K562 (cell line): ENCODE data around the gene PBXIP1. TPM values are rescaled to one million over a fixed set of nuclear protein-coding genes. Genes with fewer than 3 reads are reported as not detected.

Experiments used
- ATAC-seq: fragments of 200-7000 bp; cut with Tn5 transposase; 3 replicates; pipeline ENCODE4 v1.9.1; 2020; ENCODE audit warnings: moderate library complexity
- BruUV-seq: library from RNA; stranded (reverse); fragments of 400-500 nt; replicated peaks from 2 replicates; lab custom pipeline; 2021; lab: Mats Ljungman, UMichigan
- CTCF ChIA-PET: fragments of 300-600 bp; formaldehyde crosslinking; extraction: SDS; loops from one replicate; lab custom pipeline; 2021; ENCODE audit warnings: low intra/inter-chr PET ratio; lab: Yijun Ruan, JAX
- POLR2A ChIA-PET: fragments of 300-600, 350-650 bp; sonication (Branson Sonifier 250); formaldehyde crosslinking; extraction: SDS; loops from one replicate; lab custom pipeline; 2021; ENCODE audit warnings: antibody characterized with exemption, inconsistent platforms; lab: Yijun Ruan, JAX
- DNase-seq, 4 experiments: peaks; one replicate each; pipeline versions ENCODE4 v3.0.0 to v3.0.0-alpha.2; 2011 to 2018; ENCODE audit warnings: low spot score in 3 of 4, mixed read lengths in 3 of 4; ENCODE audit errors: extremely low read depth in 1 of 4
- FAIRE-seq: peaks from 2 replicates; lab custom pipeline; 2011; peaks lifted over from hg19 to GRCh38; lab: Jason Lieb, UNC
- H2AFZ ChIP-seq: 2 replicates; pipeline ENCODE4 v1.6.0; 2011; ENCODE audit warnings: low read depth, low read length, control low read depth, inconsistent platforms
- H3K27ac ChIP-seq: fragments of 200-600 bp; 3 replicates; pipeline ENCODE4 v1.8.0; 2011; ENCODE audit warnings: low read depth, mild to moderate bottlenecking, control low read depth, inconsistent platforms, low read length, moderate library complexity, mixed read lengths; ENCODE audit errors: extremely low read depth
- H3K27me3 ChIP-seq, 2 experiments: fragments of 300-600 bp in 1 of 2; 2 replicates in 1 of 2; 3 replicates in 1 of 2; pipeline versions ENCODE4 v1.6.0 to v1.8.0; 2011; ENCODE audit warnings: inconsistent platforms in 2 of 2, low read length in 2 of 2, mild to moderate bottlenecking in 1 of 2, mixed read lengths in 1 of 2, moderate library complexity in 1 of 2; ENCODE audit not compliant: control insufficient read depth in 2 of 2, insufficient read depth in 2 of 2
- H3K36me3 ChIP-seq: fragments of 300-600 bp; 3 replicates; pipeline ENCODE4 v1.8.0; 2011; ENCODE audit warnings: mild to moderate bottlenecking, low read length, inconsistent platforms; ENCODE audit not compliant: control insufficient read depth, insufficient read depth
- H3K4me1 ChIP-seq, 2 experiments: fragments of 200-600 bp in 1 of 2; replicated peaks in 1 of 2; 2 replicates in 1 of 2; 3 replicates in 1 of 2; pipeline versions ENCODE4 v1.5.1 to v1.8.0; 2011; ENCODE audit warnings: inconsistent platforms in 2 of 2, low read length in 2 of 2, mild to moderate bottlenecking in 1 of 2, mixed read lengths in 1 of 2, moderate library complexity in 1 of 2; ENCODE audit not compliant: control insufficient read depth in 2 of 2, insufficient read depth in 2 of 2
- H3K4me2 ChIP-seq: 2 replicates; pipeline ENCODE4 v1.6.1; 2011; ENCODE audit warnings: low read length, control low read depth, inconsistent platforms, mixed read lengths; ENCODE audit not compliant: insufficient read depth
- H3K4me3 ChIP-seq: fragments of 200-600 bp; sonication (generic), shearing (Covaris generic); 2 replicates; pipeline ENCODE4 v1.5.1; 2016; ENCODE audit warnings: control low read depth, inconsistent platforms
- H3K79me2 ChIP-seq: fragments of 200-600 bp; 3 replicates; pipeline ENCODE4 v1.8.0; 2011; ENCODE audit warnings: low read length, inconsistent platforms; ENCODE audit not compliant: control insufficient read depth, insufficient read depth
- H3K9ac ChIP-seq, 2 experiments: 2 replicates each; pipeline versions ENCODE4 v1.6.0 to v1.6.1; 2011; ENCODE audit warnings: low read depth in 2 of 2, low read length in 2 of 2, control low read depth in 1 of 2, inconsistent platforms in 1 of 2, mild to moderate bottlenecking in 1 of 2, mixed read lengths in 1 of 2; ENCODE audit not compliant: insufficient read depth in 1 of 2
- H3K9me1 ChIP-seq: one replicate; pipeline ENCODE4 v1.6.0; 2011; ENCODE audit warnings: inconsistent platforms, mild to moderate bottlenecking, low read length, moderate library complexity; ENCODE audit not compliant: control insufficient read depth, insufficient read depth
- H3K9me3 ChIP-seq: replicated peaks from 2 replicates; pipeline ENCODE4 v1.5.1; 2011; ENCODE audit warnings: low read depth, low read length, inconsistent platforms; ENCODE audit not compliant: control insufficient read depth, insufficient read depth
- H4K20me1 ChIP-seq: replicated peaks from 2 replicates; pipeline ENCODE4 v1.6.1; 2011; ENCODE audit warnings: low read length, inconsistent platforms, mixed read lengths; ENCODE audit not compliant: control insufficient read depth, insufficient read depth
- ARHGAP35 ChIP-seq: fragments of 450-650 bp; IDR thresholded peaks from 2 replicates; pipeline ENCODE4 v1.6.1; 2018; ENCODE audit not compliant: partially characterized antibody
- BRD9 ChIP-seq: fragments of 450-650 bp; IDR thresholded peaks from 2 replicates; pipeline ENCODE4 v1.6.1; 2018; ENCODE audit warnings: low read depth; ENCODE audit not compliant: partially characterized antibody
- HNRNPH1 ChIP-seq: fragments of 200-400 bp; formaldehyde crosslinking; optimal IDR thresholded peaks from 2 replicates; pipeline ENCODE3; 2017; ENCODE audit warnings: low read depth, mild to moderate bottlenecking, low read length, moderate library complexity
- POLR2G ChIP-seq: fragments of 200-400 bp; formaldehyde crosslinking; IDR thresholded peaks from 2 replicates; pipeline ENCODE4 v1.6.1; 2017; ENCODE audit warnings: low read depth, mild to moderate bottlenecking, antibody characterized with exemption, low read length, moderate library complexity
- RBM39 ChIP-seq: fragments of 200-400 bp; formaldehyde crosslinking; optimal IDR thresholded peaks from 2 replicates; pipeline ENCODE3; 2018; ENCODE audit warnings: low read depth, low read length
- SRSF1 ChIP-seq: fragments of 200-400 bp; formaldehyde crosslinking; IDR thresholded peaks from 2 replicates; pipeline ENCODE4 v1.6.1; 2017; ENCODE audit warnings: mild to moderate bottlenecking, low read depth, low read length, moderate library complexity
- ZFX ChIP-seq: sonication (generic); formaldehyde crosslinking; IDR thresholded peaks from 2 replicates; pipeline ENCODE4 v1.8.0; 2022; ENCODE audit warnings: mild to moderate bottlenecking, missing genetic modification reagents, moderate library complexity
- ZNF507 ChIP-seq: conservative IDR thresholded peaks from 2 replicates; pipeline ENCODE4 v1.6.1; 2017; ENCODE audit warnings: missing genetic modification characterization, missing compliant biosample characterization
- WGBS: fragments of 100-300 bp; shearing (Covaris generic); methylation state at CpG from one replicate; pipeline ENCODE4 v1.1.6; 2016; ENCODE audit warnings: low coverage, mixed read lengths; ENCODE audit not compliant: insufficient coverage; ENCODE audit errors: missing lambda C conversion rate; 5-methylcytosine and 5-hydroxymethylcytosine counted together
- in situ Hi-C: fragments of 300-500 bp; cut with MboI; formaldehyde crosslinking; loops from 4 replicates; pipeline ENCODE4 v1.15.0; 2018; ENCODE audit warnings: inconsistent platforms, mixed read lengths
- intact Hi-C: fragments of 100-400 bp; cut with micrococcal nuclease; formaldehyde crosslinking; loops from 2 replicates; pipeline ENCODE4 v1.14.2; 2022
- polyA plus RNA-seq, 8 experiments: library from polyadenylated mRNA; depleted of rRNA in 4 of 8; stranded (reverse) in 5 of 8; unstranded in 3 of 8; fragments of >200 nt; fragmentation: Nextera tagmentation in 2 of 8; fragmentation: Illumina TruSeq in 1 of 8; extraction: Ambion mirVana in 2 of 8; extraction: Trizol in 1 of 8; gene quantifications; 2 replicates each; pipeline versions ENCODE4 v1.2.1 to v1.2.3, GENCODE V29; 2011 to 2014; ENCODE audit warnings: inconsistent platforms in 1 of 8, missing spikeins in 1 of 8
- total RNA-seq, 7 experiments: library from RNA; depleted of rRNA in 6 of 7; stranded (reverse); fragments of >200 nt in 6 of 7; fragmentation: Illumina TruSeq in 2 of 7; extraction: Trizol in 2 of 7; gene quantifications; 2 replicates each; pipeline versions ENCODE4 v1.2.1 to v1.2.3, GENCODE V29; 2011 to 2021; ENCODE audit warnings: low replicate concordance in 1 of 7
- TF ChIP-seq, protein P1 (sequence below): fragments of 250-450 bp; sonication (Bioruptor Pico); IDR thresholded peaks from 2 replicates; pipeline ENCODE4 v1.4.0; 2020
- TF ChIP-seq, protein P2 (sequence below): fragments of 200-400 bp; formaldehyde crosslinking; IDR thresholded peaks from 2 replicates; pipeline ENCODE4 v1.6.1; 2017; ENCODE audit warnings: mild to moderate bottlenecking, low read depth, low read length, moderate library complexity
- TF ChIP-seq, protein P3 (sequence below): fragments of 450-650 bp; formaldehyde crosslinking; IDR thresholded peaks from 2 replicates; pipeline ENCODE4 v1.4.0; 2020; ENCODE audit warnings: mild to moderate bottlenecking

Gene PBXIP1
- total and polyA plus RNA-seq, 9 of the 15 experiments (the other 6 are each of a cell fraction or from before 2014, with no cell fraction given) = 0.13 to 8.3 (median 5.8) TPM

DNA sequence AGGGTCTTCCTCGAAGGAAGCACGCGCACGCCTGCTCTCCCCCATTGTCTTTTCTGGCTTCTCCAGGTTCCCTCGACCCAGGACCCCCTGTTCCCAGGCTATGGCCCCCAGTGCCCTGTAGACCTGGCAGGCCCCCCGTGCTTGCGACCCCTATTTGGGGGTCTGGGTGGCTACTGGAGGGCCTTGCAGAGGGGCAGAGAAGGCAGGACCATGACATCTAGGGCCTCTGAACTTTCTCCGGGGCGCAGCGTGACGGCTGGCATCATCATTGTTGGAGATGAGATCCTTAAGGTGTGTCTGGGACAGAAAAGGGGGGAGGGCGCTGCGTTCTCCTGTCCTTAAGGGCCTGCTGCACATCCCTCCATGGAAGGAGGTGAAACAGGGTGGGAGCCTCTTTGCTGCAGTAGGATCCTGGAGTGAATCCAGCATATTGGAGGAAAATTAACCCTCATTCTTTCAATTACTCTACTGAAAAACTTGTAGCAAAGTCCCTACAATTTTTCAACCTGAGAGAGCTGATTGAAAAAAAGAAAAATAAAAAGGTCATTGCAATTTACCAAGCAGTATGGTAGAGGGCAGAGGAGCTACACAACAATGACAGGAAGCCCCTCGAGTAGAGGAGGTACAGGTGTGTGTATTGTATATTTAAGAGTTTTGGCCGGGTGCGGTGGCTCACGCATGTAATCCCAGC lies 28.0 kb upstream of the PBXIP1 start:
- intact Hi-C loops (no loop called here), in situ Hi-C loops (no loop called here)
- no peak for FAIRE-seq
- Histone ChIP-seq H4K20me1 (no peaks in the 10 kb centered on the region; the same call in 1 of the 2 replicates), H3K4me1 (peaks cover 5 to 34% of the 10 kb centered on the region in 2 experiments; a peak in 4 of 5 replicates), H3K27me3 (no peaks in the 10 kb centered on the region), H3K27ac (peak overlapping the region; percentile 74), H3K4me3 (peak overlapping the region; percentile 60), H3K4me2 (peak overlapping the region; percentile 85), H3K9ac (peak overlapping the region; percentile 83 to 93), H2AFZ (no peak overlapping the region), H3K9me1 (no peaks in the 10 kb centered on the region), H3K36me3 (peaks cover 46% of the 10 kb centered on the region), H3K9me3 (no peaks in the 10 kb centered on the region), H3K79me2 (peaks cover 76% of the 10 kb centered on the region)
- peak; percentile 24 for ATAC-seq
- BruUV-seq = no TSS peak
- DNase-seq = peak in 1 of 4 experiments; percentile 45
- POLR2A ChIA-PET = interaction anchor here (0.5 to 4.7 kb wide), 10 partner anchors 12 to 1607 kb away, joined by 3 to 80 read pairs (median 4); partner anchors contain the start of genes CKS1B, LENEP, PBXIP1 and SHC1
- CTCF ChIA-PET = interaction anchor here (1.1 kb wide), 1 partner anchor 34 kb away, joined by 3 read pairs; no protein-coding TSS in a partner anchor
- WGBS = 0% methylated on average over 17 of the region's 17 CpGs
- TF ChIP-seq, protein P1, sequence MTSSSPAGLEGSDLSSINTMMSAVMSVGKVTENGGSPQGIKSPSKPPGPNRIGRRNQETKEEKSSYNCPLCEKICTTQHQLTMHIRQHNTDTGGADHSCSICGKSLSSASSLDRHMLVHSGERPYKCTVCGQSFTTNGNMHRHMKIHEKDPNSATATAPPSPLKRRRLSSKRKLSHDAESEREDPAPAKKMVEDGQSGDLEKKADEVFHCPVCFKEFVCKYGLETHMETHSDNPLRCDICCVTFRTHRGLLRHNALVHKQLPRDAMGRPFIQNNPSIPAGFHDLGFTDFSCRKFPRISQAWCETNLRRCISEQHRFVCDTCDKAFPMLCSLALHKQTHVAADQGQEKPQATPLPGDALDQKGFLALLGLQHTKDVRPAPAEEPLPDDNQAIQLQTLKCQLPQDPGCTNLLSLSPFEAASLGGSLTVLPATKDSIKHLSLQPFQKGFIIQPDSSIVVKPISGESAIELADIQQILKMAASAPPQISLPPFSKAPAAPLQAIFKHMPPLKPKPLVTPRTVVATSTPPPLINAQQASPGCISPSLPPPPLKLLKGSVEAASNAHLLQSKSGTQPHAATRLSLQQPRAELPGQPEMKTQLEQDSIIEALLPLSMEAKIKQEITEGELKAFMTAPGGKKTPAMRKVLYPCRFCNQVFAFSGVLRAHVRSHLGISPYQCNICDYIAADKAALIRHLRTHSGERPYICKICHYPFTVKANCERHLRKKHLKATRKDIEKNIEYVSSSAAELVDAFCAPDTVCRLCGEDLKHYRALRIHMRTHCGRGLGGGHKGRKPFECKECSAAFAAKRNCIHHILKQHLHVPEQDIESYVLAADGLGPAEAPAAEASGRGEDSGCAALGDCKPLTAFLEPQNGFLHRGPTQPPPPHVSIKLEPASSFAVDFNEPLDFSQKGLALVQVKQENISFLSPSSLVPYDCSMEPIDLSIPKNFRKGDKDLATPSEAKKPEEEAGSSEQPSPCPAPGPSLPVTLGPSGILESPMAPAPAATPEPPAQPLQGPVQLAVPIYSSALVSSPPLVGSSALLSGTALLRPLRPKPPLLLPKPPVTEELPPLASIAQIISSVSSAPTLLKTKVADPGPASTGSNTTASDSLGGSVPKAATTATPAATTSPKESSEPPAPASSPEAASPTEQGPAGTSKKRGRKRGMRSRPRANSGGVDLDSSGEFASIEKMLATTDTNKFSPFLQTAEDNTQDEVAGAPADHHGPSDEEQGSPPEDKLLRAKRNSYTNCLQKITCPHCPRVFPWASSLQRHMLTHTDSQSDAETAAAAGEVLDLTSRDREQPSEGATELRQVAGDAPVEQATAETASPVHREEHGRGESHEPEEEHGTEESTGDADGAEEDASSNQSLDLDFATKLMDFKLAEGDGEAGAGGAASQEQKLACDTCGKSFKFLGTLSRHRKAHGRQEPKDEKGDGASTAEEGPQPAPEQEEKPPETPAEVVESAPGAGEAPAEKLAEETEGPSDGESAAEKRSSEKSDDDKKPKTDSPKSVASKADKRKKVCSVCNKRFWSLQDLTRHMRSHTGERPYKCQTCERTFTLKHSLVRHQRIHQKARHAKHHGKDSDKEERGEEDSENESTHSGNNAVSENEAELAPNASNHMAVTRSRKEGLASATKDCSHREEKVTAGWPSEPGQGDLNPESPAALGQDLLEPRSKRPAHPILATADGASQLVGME (CRISPR knock-in tag) = no peak
- TF ChIP-seq RBM39 (no peak), HNRNPH1 (no peak), ZNF507 (no peak), ARHGAP35 (no peak), POLR2G (peak; percentile 49), BRD9 (no peak), ZFX (CRISPR knock-in tag) (0 out of 2 replicates have a peak, but pooled peaks have one; percentile 9), SRSF1 (no peak)
- TF ChIP-seq, protein P2, sequence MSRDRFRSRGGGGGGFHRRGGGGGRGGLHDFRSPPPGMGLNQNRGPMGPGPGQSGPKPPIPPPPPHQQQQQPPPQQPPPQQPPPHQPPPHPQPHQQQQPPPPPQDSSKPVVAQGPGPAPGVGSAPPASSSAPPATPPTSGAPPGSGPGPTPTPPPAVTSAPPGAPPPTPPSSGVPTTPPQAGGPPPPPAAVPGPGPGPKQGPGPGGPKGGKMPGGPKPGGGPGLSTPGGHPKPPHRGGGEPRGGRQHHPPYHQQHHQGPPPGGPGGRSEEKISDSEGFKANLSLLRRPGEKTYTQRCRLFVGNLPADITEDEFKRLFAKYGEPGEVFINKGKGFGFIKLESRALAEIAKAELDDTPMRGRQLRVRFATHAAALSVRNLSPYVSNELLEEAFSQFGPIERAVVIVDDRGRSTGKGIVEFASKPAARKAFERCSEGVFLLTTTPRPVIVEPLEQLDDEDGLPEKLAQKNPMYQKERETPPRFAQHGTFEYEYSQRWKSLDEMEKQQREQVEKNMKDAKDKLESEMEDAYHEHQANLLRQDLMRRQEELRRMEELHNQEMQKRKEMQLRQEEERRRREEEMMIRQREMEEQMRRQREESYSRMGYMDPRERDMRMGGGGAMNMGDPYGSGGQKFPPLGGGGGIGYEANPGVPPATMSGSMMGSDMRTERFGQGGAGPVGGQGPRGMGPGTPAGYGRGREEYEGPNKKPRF = no peak
- TF ChIP-seq, protein P3, sequence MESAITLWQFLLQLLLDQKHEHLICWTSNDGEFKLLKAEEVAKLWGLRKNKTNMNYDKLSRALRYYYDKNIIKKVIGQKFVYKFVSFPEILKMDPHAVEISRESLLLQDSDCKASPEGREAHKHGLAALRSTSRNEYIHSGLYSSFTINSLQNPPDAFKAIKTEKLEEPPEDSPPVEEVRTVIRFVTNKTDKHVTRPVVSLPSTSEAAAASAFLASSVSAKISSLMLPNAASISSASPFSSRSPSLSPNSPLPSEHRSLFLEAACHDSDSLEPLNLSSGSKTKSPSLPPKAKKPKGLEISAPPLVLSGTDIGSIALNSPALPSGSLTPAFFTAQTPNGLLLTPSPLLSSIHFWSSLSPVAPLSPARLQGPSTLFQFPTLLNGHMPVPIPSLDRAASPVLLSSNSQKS = no peak
